CD8-positive, alpha-beta memory T cell (primary cell): ENCODE measurements around the gene SMIM33. TPM values are rescaled to one million over a fixed set of nuclear protein-coding genes. Genes with fewer than 3 reads are reported as not detected.
"Not testable (repeated sequence)": the region's sequence is repeated elsewhere in the genome, so short reads cannot be mapped to it uniquely, and the experiment has no call there.

Experiments
- CTCF ChIA-PET: fragments of 350-600 bp; sonication (Branson Sonifier 250); formaldehyde crosslinking; loops from one replicate; lab custom pipeline; 2021; ENCODE audit warnings: antibody characterized with exemption; lab: Charles Lee
- POLR2A ChIA-PET: fragments of 350-600 bp; sonication (Branson Sonifier 250); formaldehyde crosslinking; loops from one replicate; lab custom pipeline; 2021; ENCODE audit warnings: antibody characterized with exemption; lab: Charles Lee
- DNase-seq, 5 donors: peaks; one replicate each; pipeline versions ENCODE4 v3.0.0 to v3.0.0-alpha.2; 2020 to 2022; ENCODE audit warnings: mixed read lengths in 1 of 5
- H3K27ac ChIP-seq: one replicate; pipeline ENCODE4 v1.7.0; 2013; ENCODE audit warnings: low read depth, mild to moderate bottlenecking, low read length, moderate library complexity
- H3K27me3 ChIP-seq: 2 replicates; pipeline ENCODE4 v1.7.0; 2013; ENCODE audit warnings: low read length, mild to moderate bottlenecking; ENCODE audit not compliant: insufficient read depth, poor library complexity, severe bottlenecking
- H3K36me3 ChIP-seq: 2 replicates; pipeline ENCODE4 v1.7.0; 2013; ENCODE audit warnings: mild to moderate bottlenecking, low read length, moderate library complexity; ENCODE audit not compliant: insufficient read depth
- H3K4me1 ChIP-seq: 2 replicates; pipeline ENCODE4 v1.7.0; 2013; ENCODE audit warnings: mild to moderate bottlenecking, low read length, moderate library complexity; ENCODE audit not compliant: insufficient read depth
- H3K4me3 ChIP-seq: 2 replicates; pipeline ENCODE4 v1.7.0; 2013; ENCODE audit warnings: mild to moderate bottlenecking, low read length
- H3K9me3 ChIP-seq: 2 replicates; pipeline ENCODE4 v1.7.0; 2013; ENCODE audit warnings: mild to moderate bottlenecking, low read length
- H3K27ac Mint-ChIP-seq, 8 donors: one replicate each; pipeline ENCODE4 v1.8.0; 2020 to 2021; ENCODE audit warnings: mixed read lengths in 8 of 8, mild to moderate bottlenecking in 6 of 8, inconsistent platforms in 3 of 8, moderate library complexity in 3 of 8
- H3K27me3 Mint-ChIP-seq, 2 donors: one replicate each; pipeline ENCODE4 v1.8.0; 2020 to 2021; ENCODE audit warnings: mixed read lengths in 2 of 2, mild to moderate bottlenecking in 1 of 2, moderate library complexity in 1 of 2
- H3K36me3 Mint-ChIP-seq, 3 donors: one replicate each; pipeline ENCODE4 v1.8.0; 2020 to 2021; ENCODE audit warnings: mixed read lengths in 3 of 3, inconsistent platforms in 1 of 3, mild to moderate bottlenecking in 1 of 3
- H3K4me1 Mint-ChIP-seq, 3 donors: one replicate each; pipeline ENCODE4 v1.8.0; 2020 to 2021; ENCODE audit warnings: mixed read lengths in 3 of 3, inconsistent platforms in 1 of 3, mild to moderate bottlenecking in 1 of 3
- H3K4me3 Mint-ChIP-seq, 7 donors: one replicate each; pipeline ENCODE4 v1.8.0; 2020 to 2021; ENCODE audit warnings: mixed read lengths in 7 of 7, mild to moderate bottlenecking in 6 of 7, moderate library complexity in 4 of 7, inconsistent platforms in 2 of 7
- H3K9me3 Mint-ChIP-seq, 5 donors: one replicate each; pipeline ENCODE4 v1.8.0; 2020 to 2022; ENCODE audit warnings: mixed read lengths in 5 of 5, mild to moderate bottlenecking in 3 of 5, moderate library complexity in 2 of 5, inconsistent platforms in 1 of 5
- polyA plus RNA-seq: library from polyadenylated mRNA; unstranded; fragments of 300-500 nt; fragmentation: Illumina TruSeq; gene quantifications from one replicate; pipeline ENCODE4 v1.2.3, GENCODE V29; 2021
- total RNA-seq, 2 experiments: library from RNA; stranded (reverse); gene quantifications; one replicate each; pipeline ENCODE4 v1.2.3, GENCODE V29; 2021

SMIM33 gene
- total and polyA plus RNA-seq, 3 experiments from 2014 or later, result 0.11 to 1.1 (median 0.28) TPM

GRCh38 chr5:139492700-139493192, 21.9 kb downstream of the SMIM33 start:
- Mint-ChIP-seq H3K27me3 (peaks cover 0 to 5% of the 10 kb centered on the region in 2 donors), H3K27ac (no peak overlapping the region), H3K9me3 (no peaks in the 10 kb centered on the region), H3K4me3 (peak overlapping the region in 1 of 7 donors; percentile 6), H3K4me1 (peaks cover 3 to 23% (median 9%) of the 10 kb centered on the region in 3 donors), H3K36me3 (no peaks in the 10 kb centered on the region)
- no peak overlapping the region for H3K27ac ChIP-seq
- peaks cover 11% of the 10 kb centered on the region for H3K4me1 ChIP-seq
- H3K9me3 ChIP-seq, result no peaks in the 10 kb centered on the region
- H3K27me3 ChIP-seq, result no peaks in the 10 kb centered on the region
- no peak for DNase-seq
- POLR2A ChIA-PET, result no interaction called here
- CTCF ChIA-PET, result no interaction called here
- H3K4me3 ChIP-seq, result no peak overlapping the region
- H3K36me3 ChIP-seq, result no peaks in the 10 kb centered on the region

- peaks cover 0 to 5% of the 10 kb centered on the region in 2 donors for H3K27me3 Mint-ChIP-seq
- H3K27ac Mint-ChIP-seq, result no peak overlapping the region
- no peaks in the 10 kb centered on the region for H3K9me3 Mint-ChIP-seq
- H3K4me1 ChIP-seq, result peaks cover 5% of the 10 kb centered on the region
- no peak overlapping the region for H3K4me3 Mint-ChIP-seq
- ChIA-PET POLR2A (no interaction called here), CTCF (interaction anchor here (0.8 to 1.5 kb wide), 3 partner anchors 13 to 49 kb away, joined by 3 read pairs; no protein-coding TSS in a partner anchor)
- H3K36me3 ChIP-seq, result no peaks in the 10 kb centered on the region
- no peak for DNase-seq
- peaks cover 0 to 15% (median 0%) of the 10 kb centered on the region in 3 donors for H3K4me1 Mint-ChIP-seq
- no peaks in the 10 kb centered on the region for H3K36me3 Mint-ChIP-seq
- H3K27ac ChIP-seq, result no peak overlapping the region
- H3K27me3 ChIP-seq, result no peaks in the 10 kb centered on the region
- no peak overlapping the region for H3K4me3 ChIP-seq
- no peaks in the 10 kb centered on the region for H3K9me3 ChIP-seq
Measured at GRCh38 chr5:139494256-139494655, 23.5 kb downstream of the SMIM33 start.

- POLR2A ChIA-PET, result no interaction called here
- no peak overlapping the region for H3K27ac Mint-ChIP-seq
Measured at GRCh38 chr5:139494832-139495231, 24.0 kb downstream of the SMIM33 start.

GRCh38 chr5:139495638-139496435, 25.0 kb downstream of the SMIM33 start:
- H3K36me3 ChIP-seq, result no peaks in the 10 kb centered on the region
- no peak overlapping the region for H3K27ac ChIP-seq
- H3K27me3 ChIP-seq, result no peaks in the 10 kb centered on the region
- Mint-ChIP-seq H3K27me3 (peaks cover 0 to 3% of the 10 kb centered on the region in 2 donors), H3K9me3 (no peaks in the 10 kb centered on the region), H3K4me1 (peaks cover 0 to 15% (median 0%) of the 10 kb centered on the region in 3 donors), H3K4me3 (no peak overlapping the region), H3K36me3 (no peaks in the 10 kb centered on the region), H3K27ac (no peak overlapping the region)
- DNase-seq, result no peak
- H3K4me3 ChIP-seq, result no peak overlapping the region
- POLR2A ChIA-PET, result no interaction called here
- no peaks in the 10 kb centered on the region for H3K9me3 ChIP-seq
- H3K4me1 ChIP-seq, result peaks cover 5% of the 10 kb centered on the region
- CTCF ChIA-PET, result interaction anchor here (0.8 to 1.4 kb wide), 3 partner anchors 13 to 17 kb away, joined by 3 to 5 read pairs (median 3); partner anchors contain the start of gene STING1

More at GRCh38 chr5:139494832-139495231, 24.0 kb downstream of the SMIM33 start:
- no peak for DNase-seq
- H3K9me3 ChIP-seq, result no peaks in the 10 kb centered on the region
- H3K27me3 ChIP-seq, result no peaks in the 10 kb centered on the region
- no peaks in the 10 kb centered on the region for H3K36me3 ChIP-seq
- no peak overlapping the region for H3K4me3 Mint-ChIP-seq
- H3K36me3 Mint-ChIP-seq, result no peaks in the 10 kb centered on the region
- CTCF ChIA-PET, result interaction anchor here (0.6 to 1.5 kb wide), 5 partner anchors 13 to 49 kb away, joined by 3 to 5 read pairs (median 3); no protein-coding TSS in a partner anchor
- no peaks in the 10 kb centered on the region for H3K9me3 Mint-ChIP-seq
- H3K4me1 ChIP-seq, result peaks cover 5% of the 10 kb centered on the region
- H3K27ac ChIP-seq, result no peak overlapping the region
- no peak overlapping the region for H3K4me3 ChIP-seq
- H3K4me1 Mint-ChIP-seq, result peaks cover 0 to 15% (median 0%) of the 10 kb centered on the region in 3 donors
- peaks cover 0 to 5% of the 10 kb centered on the region in 2 donors for H3K27me3 Mint-ChIP-seq

- Mint-ChIP-seq H3K9me3 (no peaks in the 10 kb centered on the region), H3K4me3 (no peak overlapping the region), H3K36me3 (no peaks in the 10 kb centered on the region), H3K27me3 (no peaks in the 10 kb centered on the region), H3K4me1 (no peaks in the 10 kb centered on the region), H3K27ac (no peak overlapping the region)
- no peaks in the 10 kb centered on the region for H3K9me3 ChIP-seq
- no peak overlapping the region for H3K27ac ChIP-seq
- ChIA-PET POLR2A (no interaction called here), CTCF (interaction anchor here (4.4 kb wide), 1 partner anchor 12 kb away, joined by 19 read pairs; no protein-coding TSS in a partner anchor)
- DNase-seq, result no peak
- no peaks in the 10 kb centered on the region for H3K27me3 ChIP-seq
- H3K36me3 ChIP-seq, result no peaks in the 10 kb centered on the region
- no peak overlapping the region for H3K4me3 ChIP-seq
- no peaks in the 10 kb centered on the region for H3K4me1 ChIP-seq
Measured at GRCh38 chr5:139501381-139501780, 30.6 kb downstream of the SMIM33 start.

- peak overlapping the region; percentile 70 for H3K27ac ChIP-seq
- H3K36me3 ChIP-seq, H3K27me3 ChIP-seq, H3K9me3 ChIP-seq, H3K27me3 Mint-ChIP-seq, DNase-seq, H3K4me1 Mint-ChIP-seq, POLR2A ChIA-PET, H3K4me1 ChIP-seq, H3K4me3 Mint-ChIP-seq, H3K9me3 Mint-ChIP-seq, H3K36me3 Mint-ChIP-seq, H3K4me3 ChIP-seq: not testable (repeated sequence)
- H3K27ac Mint-ChIP-seq, result peak overlapping the region in 1 of 8 donors; percentile 63
- CTCF ChIA-PET, result interaction anchor here (1.0 to 4.4 kb wide), 3 partner anchors 10 to 80 kb away, joined by 4 to 19 read pairs (median 4); no protein-coding TSS in a partner anchor
Measured at GRCh38 chr5:139503036-139503817, 32.4 kb downstream of the SMIM33 start.

- H3K4me3 ChIP-seq, H3K36me3 ChIP-seq, H3K27ac Mint-ChIP-seq, DNase-seq, H3K4me3 Mint-ChIP-seq, H3K27me3 ChIP-seq, H3K4me1 Mint-ChIP-seq, H3K9me3 Mint-ChIP-seq, H3K36me3 Mint-ChIP-seq, H3K9me3 ChIP-seq, POLR2A ChIA-PET, H3K4me1 ChIP-seq, H3K27me3 Mint-ChIP-seq: not testable (repeated sequence)
- H3K27ac ChIP-seq, result peak overlapping the region; percentile 70
- CTCF ChIA-PET, result interaction anchor here (4.4 kb wide), 1 partner anchor 9 kb away, joined by 19 read pairs; no protein-coding TSS in a partner anchor
Measured at GRCh38 chr5:139503879-139504278, 33.1 kb downstream of the SMIM33 start.
